Measurements from ENCODE around the gene NEU3. TPM values are rescaled to one million over a fixed set of nuclear protein-coding genes. Genes with fewer than 3 reads are reported as not detected.
A peak's percentile ranks its signal among the peaks of the same experiment; 100 is the strongest.

Gene NEU3
- total and polyA plus RNA-seq, 2 of the 13 experiments (the other 11 are each of a cell fraction or from before 2014, with no cell fraction given): 6.3 to 15.3 TPM

GRCh38 chr11:74948898-74949752, 39.6 kb upstream of the NEU3 start, which contains the start of the genes SPCS2 and XRRA1 (continued):
- 0 out of 2 replicates have a peak, but pooled peaks have one; percentile 29 for TF ChIP-seq ZNF451 (CRISPR knock-in tag; IDR thresholded peaks at IDR 0.05)
- peak; percentile 58; the same call in 1 of the 2 replicates for TF ChIP-seq HNF4G (IDR thresholded peaks at IDR 0.05; ENCODE audit: borderline replicate concordance, low read depth, low read length)
- TF ChIP-seq HNF4G (CRISPR knock-in tag; IDR thresholded peaks at IDR 0.05; ENCODE audit: borderline replicate concordance, low read depth): no peak; the same call in 1 of the 2 replicates
- TF ChIP-seq BORCS8-MEF2B (CRISPR knock-in tag; IDR thresholded peaks at IDR 0.05): peak; percentile 93
- peak; percentile 50 for TF ChIP-seq PHF5A (CRISPR knock-in tag; IDR thresholded peaks at IDR 0.05; ENCODE audit: low read depth, unreplicated experiment)
- TF ChIP-seq, protein P1, sequence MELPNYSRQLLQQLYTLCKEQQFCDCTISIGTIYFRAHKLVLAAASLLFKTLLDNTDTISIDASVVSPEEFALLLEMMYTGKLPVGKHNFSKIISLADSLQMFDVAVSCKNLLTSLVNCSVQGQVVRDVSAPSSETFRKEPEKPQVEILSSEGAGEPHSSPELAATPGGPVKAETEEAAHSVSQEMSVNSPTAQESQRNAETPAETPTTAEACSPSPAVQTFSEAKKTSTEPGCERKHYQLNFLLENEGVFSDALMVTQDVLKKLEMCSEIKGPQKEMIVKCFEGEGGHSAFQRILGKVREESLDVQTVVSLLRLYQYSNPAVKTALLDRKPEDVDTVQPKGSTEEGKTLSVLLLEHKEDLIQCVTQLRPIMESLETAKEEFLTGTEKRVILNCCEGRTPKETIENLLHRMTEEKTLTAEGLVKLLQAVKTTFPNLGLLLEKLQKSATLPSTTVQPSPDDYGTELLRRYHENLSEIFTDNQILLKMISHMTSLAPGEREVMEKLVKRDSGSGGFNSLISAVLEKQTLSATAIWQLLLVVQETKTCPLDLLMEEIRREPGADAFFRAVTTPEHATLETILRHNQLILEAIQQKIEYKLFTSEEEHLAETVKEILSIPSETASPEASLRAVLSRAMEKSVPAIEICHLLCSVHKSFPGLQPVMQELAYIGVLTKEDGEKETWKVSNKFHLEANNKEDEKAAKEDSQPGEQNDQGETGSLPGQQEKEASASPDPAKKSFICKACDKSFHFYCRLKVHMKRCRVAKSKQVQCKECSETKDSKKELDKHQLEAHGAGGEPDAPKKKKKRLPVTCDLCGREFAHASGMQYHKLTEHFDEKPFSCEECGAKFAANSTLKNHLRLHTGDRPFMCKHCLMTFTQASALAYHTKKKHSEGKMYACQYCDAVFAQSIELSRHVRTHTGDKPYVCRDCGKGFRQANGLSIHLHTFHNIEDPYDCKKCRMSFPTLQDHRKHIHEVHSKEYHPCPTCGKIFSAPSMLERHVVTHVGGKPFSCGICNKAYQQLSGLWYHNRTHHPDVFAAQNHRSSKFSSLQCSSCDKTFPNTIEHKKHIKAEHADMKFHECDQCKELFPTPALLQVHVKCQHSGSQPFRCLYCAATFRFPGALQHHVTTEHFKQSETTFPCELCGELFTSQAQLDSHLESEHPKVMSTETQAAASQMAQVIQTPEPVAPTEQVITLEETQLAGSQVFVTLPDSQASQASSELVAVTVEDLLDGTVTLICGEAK (IDR thresholded peaks at IDR 0.05): no peak
- TF ChIP-seq, protein P1 (CRISPR knock-in tag; IDR thresholded peaks at IDR 0.05): peak; percentile 86
- TF ChIP-seq, protein P2, sequence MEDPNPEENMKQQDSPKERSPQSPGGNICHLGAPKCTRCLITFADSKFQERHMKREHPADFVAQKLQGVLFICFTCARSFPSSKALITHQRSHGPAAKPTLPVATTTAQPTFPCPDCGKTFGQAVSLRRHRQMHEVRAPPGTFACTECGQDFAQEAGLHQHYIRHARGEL (CRISPR knock-in tag; IDR thresholded peaks at IDR 0.05): 0 out of 2 replicates have a peak, but pooled peaks have one; percentile 56
- peak; percentile 97 for TF ChIP-seq POGZ (CRISPR knock-in tag; IDR thresholded peaks at IDR 0.05)
- peak; percentile 99 for TF ChIP-seq ZNF687 (CRISPR knock-in tag; IDR thresholded peaks at IDR 0.05)
- peak; percentile 64 for TF ChIP-seq FOXA3 (CRISPR knock-in tag; IDR thresholded peaks at IDR 0.05)
